Caki2 (cell line): ENCODE measurements around the gene THAP3. TPM values are rescaled to one million over a fixed set of nuclear protein-coding genes. Genes with fewer than 3 reads are reported as not detected.

ENCODE experiments used
- DNase-seq: peaks from one replicate; pipeline ENCODE4 v3.0.0-alpha.2; 2015; ENCODE audit warnings: low read depth
- in situ Hi-C: cut with HindIII; loops from 2 replicates; pipeline ENCODE4 v1.10.0; 2016; ENCODE audit warnings: low sequenced_read_pairs, low pct_unique_long_range_greater_than_20kb, mixed read lengths
- total RNA-seq: library from RNA; depleted of rRNA; stranded (reverse); fragments of >200 nt; shearing (Covaris generic); gene quantifications from 2 replicates; pipeline ENCODE4 v1.2.3, GENCODE V29; 2014; ENCODE audit warnings: low replicate concordance; rRNA removed

Gene THAP3, protein sequence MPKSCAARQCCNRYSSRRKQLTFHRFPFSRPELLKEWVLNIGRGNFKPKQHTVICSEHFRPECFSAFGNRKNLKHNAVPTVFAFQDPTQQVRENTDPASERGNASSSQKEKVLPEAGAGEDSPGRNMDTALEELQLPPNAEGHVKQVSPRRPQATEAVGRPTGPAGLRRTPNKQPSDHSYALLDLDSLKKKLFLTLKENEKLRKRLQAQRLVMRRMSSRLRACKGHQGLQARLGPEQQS
- 32.9 and 44.6 TPM in 2 replicates for total RNA-seq

DNA sequence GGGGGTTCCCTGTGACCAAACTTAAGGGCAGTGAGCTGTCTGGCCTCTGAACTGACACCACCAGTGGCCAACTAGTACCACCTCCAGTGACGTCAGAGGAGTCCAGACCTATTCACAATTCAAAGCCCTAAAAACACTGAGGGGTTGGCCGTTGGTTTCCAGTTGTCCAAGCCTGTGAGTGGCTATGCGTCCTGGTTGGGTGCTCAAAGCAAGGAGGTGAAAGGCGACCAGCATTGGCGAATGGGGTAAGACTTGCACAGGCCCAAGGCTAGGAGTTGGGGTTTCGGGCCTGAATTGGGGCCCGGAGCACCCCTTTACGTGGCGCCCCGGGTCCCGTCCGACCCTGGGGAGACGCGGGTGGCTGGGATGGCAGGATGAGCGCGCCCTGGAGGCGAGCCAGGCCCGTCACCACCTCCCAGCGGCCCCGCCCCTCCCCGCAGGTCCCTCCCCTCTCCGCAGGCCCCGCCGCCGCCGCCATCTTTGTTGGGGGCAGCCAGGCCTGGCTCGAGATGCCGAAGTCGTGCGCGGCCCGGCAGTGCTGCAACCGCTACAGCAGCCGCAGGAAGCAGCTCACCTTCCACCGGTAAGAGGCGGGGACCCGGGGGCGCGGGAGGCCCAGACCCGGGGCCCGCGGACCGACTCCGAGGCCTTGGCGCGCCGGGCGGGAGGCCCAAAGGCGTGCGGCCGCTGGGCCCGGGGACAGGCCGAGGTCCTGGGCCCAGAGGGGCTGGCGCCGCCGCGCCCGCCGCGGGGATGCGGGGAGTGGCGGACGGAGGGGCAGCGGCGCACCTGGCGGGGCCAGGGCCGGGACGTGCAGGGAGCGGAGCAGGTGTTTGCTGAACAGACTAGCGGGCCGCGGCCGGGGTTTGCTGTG is at the start of gene THAP3:
THAP3 (plus strand) TSS at position 159 of the 874 bp plus-strand sequence; CDS start at position 510, 351 bp downstream.
- in situ Hi-C loops, result no loop called here
- peak; percentile 81 for DNase-seq

DNA sequence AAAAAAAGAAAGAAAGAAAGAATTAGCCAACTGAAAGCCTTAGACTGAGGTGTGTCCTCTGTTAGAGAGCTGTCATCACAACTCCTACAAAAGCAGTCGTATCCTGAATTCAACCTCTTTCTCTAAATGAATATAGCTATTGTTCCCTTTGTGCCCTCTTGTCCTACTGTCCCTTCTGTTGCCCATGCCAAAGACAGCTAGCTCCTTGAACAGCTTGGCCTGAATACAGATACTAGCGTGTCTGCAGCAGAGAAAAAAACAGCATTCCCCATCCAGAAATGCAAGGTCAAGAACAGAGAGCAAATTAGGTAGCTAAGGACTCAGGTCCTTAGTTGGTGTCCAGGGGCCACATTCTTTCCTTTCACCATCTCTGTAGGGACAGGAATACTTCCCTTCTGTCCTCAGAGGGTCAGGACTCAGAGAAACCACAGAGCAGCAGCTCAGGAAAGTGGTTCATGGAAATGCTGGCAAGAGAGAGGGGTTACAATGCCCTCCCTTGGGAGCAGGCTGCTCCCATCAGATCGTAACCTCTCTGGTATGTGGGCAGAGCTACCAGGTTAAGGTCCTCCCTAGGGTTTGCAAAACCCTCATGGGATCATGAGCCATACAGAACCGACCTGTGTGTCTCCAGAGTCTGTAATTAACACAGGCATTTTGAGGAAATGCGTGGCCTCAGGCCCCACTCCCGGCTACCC is 46.7 kb upstream of the THAP3 start:
- no peak for DNase-seq
- in situ Hi-C loops, result no loop called here

DNA sequence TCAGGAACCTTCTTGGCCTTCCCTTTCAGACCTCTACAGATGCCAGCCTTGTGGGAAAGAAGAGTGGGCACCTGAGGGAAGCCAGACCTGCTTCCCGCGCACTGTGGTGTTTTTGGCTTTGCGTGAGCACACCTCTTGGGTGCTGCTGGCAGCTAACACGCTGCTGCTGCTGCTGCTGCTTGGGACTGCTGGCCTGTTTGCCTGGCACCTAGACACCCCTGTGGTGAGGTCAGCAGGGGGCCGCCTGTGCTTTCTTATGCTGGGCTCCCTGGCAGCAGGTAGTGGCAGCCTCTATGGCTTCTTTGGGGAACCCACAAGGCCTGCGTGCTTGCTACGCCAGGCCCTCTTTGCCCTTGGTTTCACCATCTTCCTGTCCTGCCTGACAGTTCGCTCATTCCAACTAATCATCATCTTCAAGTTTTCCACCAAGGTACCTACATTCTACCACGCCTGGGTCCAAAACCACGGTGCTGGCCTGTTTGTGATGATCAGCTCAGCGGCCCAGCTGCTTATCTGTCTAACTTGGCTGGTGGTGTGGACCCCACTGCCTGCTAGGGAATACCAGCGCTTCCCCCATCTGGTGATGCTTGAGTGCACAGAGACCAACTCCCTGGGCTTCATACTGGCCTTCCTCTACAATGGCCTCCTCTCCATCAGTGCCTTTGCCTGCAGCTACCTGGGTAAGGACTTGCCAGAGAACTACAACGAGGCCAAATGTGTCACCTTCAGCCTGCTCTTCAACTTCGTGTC is 45.9 kb upstream of the THAP3 start:
- no peak for DNase-seq
- in situ Hi-C loops, result no loop called here

DNA sequence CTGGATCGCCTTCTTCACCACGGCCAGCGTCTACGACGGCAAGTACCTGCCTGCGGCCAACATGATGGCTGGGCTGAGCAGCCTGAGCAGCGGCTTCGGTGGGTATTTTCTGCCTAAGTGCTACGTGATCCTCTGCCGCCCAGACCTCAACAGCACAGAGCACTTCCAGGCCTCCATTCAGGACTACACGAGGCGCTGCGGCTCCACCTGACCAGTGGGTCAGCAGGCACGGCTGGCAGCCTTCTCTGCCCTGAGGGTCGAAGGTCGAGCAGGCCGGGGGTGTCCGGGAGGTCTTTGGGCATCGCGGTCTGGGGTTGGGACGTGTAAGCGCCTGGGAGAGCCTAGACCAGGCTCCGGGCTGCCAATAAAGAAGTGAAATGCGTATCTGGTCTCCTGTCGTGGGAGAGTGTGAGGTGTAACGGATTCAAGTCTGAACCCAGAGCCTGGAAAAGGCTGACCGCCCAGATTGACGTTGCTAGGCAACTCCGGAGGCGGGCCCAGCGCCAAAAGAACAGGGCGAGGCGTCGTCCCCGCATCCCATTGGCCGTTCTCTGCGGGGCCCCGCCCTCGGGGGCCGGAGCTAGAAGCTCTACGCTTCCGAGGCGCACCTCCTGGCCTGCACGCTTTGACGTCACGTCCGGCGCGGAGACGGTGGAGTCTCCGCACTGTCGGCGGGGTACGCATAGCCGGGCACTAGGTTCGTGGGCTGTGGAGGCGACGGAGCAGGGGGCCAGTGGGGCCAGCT is 45.1 kb upstream of the THAP3 start, which contains the start of gene ZBTB48:
ZBTB48 (plus strand) TSS at position 621 of the 745 bp plus-strand sequence. CDS start 616 bp downstream, outside the sequence.
- peak; percentile 93 for DNase-seq
- in situ Hi-C loops, result no loop called here

DNA sequence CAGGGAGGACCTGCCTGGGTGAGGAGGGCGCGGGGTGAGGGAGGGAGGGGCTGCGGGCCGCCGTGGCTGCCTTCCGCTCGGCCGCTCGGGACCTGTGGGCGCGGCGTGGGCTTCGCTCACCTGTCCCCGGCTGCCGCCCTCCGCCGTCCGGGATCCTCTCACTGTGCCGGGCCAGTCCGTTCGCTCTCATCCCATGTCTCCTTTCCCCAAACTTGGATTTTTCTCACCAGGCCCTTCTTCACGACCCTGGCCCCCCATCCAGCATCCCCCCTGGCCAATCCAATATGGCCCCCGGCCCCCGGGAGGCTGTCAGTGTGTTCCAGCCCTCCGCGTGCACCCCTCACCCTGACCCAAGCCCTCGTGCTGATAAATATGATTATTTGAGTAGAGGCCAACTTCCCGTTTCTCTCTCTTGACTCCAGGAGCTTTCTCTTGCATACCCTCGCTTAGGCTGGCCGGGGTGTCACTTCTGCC is 44.5 kb upstream of the THAP3 start:
- in situ Hi-C loops, result no loop called here
- no peak for DNase-seq

DNA sequence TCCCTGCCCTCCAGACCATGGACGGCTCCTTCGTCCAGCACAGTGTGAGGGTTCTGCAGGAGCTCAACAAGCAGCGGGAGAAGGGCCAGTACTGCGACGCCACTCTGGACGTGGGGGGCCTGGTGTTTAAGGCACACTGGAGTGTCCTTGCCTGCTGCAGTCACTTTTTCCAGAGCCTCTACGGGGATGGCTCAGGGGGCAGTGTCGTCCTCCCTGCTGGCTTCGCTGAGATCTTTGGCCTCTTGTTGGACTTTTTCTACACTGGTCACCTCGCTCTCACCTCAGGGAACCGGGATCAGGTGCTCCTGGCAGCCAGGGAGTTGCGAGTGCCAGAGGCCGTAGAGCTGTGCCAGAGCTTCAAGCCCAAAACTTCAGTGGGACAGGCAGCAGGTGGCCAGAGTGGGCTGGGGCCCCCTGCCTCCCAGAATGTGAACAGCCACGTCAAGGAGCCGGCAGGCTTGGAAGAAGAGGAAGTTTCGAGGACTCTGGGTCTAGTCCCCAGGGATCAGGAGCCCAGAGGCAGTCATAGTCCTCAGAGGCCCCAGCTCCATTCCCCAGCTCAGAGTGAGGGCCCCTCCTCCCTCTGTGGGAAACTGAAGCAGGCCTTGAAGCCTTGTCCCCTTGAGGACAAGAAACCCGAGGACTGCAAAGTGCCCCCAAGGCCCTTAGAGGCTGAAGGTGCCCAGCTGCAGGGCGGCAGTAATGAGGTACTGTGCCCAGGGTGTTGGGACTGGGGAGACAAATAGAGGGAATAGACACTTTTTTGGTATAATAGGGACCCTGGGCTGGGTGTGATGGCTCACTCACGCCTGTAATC is 43.9 kb upstream of the THAP3 start:
- in situ Hi-C loops, result no loop called here
- no peak for DNase-seq

DNA sequence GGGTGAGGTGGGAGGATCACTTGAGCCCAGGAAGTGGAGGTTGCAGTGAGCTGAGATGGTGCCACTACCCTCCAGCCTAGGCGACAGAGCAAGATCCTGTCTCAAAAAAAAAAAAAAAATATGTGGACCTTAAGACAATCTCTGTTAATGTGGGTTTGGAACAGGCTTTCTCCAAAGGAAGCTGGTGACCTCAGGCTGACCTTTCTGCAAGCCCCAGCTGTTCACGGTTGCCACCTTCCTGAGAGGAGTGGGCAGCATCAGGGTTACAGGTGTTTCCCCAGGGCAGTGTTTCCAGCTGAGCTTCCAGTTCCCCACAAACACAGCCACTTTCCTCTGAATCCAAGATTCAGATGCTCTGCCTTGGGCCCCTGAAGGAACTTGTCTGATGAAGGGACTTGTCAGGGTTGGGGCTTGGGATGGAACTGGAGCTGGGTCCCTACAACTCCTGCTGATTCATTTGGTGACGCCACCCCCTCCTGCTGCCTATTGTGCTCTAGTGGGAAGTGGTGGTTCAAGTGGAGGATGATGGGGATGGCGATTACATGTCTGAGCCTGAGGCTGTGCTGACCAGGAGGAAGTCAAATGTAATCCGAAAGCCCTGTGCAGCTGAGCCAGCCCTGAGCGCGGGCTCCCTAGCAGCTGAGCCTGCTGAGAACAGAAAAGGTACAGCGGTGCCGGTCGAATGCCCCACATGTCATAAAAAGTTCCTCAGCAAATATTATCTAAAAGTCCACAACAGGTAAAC is 42.9 kb upstream of the THAP3 start:
- in situ Hi-C loops, result no loop called here
- DNase-seq, result no peak

DNA sequence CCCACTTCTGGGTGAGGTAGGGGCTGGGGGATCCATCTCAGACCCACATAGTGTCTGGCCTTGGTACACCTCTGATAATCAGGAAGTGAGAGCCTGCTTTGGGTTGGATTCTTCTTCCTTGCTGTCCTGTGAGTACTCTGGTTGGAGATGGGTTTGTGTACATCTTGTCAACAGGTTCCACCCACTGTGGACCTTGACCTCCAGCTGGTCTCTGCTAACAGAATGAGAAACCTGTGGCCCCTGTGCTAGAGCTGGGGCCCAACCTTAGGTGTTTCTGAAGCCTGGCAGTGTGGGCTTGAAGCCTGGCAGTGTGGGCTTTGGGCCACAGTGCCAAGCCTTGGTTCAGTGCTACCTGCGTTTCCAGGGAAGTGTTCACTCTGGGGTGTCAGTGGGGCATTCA is 42.3 kb upstream of the THAP3 start:
- in situ Hi-C loops, result no loop called here
- no peak for DNase-seq

DNA sequence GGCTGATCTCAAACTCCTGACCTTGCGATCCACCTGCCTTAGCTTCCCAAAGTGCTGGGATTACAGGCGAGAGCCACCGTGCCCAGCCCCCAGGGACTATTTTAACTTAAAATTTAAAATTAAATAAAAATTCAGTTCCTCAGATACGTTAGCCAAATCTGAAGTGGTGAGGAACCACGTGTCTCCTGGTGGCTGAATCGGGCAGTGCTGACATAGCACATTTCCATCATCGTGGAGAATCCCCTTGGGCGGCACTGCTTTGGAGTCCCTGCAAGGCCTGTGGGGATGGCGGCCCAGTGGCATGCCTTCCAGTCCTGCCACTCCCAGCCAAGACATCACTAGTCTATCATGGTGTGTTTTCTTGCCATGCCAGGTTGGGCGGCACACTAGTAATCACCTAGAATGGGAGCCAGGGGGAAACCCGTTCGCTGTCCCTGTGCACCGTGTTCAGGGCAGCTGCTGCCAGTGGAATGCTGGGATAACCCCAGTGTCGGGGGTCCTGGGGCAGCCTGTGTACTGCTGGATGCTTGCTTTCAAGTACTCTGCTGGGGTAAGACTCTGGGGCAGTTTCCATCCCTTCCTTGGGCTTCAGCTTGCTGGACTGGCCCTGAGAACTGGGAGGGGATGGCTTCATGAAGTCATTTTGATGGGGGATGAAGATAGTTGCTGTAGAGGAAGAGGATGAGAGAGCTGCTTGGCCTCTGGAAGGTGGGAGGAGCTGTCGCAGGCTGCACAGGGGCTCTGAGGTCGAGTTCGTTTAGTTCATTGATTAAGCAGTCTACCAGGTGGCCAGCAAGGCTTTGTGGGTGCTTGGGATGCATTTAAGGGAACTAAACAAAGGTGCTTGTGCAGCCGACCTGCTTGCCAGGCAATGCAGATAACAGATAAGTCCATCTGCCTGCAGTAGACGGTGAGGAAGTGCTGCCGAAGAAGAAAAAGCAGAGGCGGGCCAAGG is 40.3 kb upstream of the THAP3 start:
- no peak for DNase-seq
- in situ Hi-C loops, result no loop called here

DNA sequence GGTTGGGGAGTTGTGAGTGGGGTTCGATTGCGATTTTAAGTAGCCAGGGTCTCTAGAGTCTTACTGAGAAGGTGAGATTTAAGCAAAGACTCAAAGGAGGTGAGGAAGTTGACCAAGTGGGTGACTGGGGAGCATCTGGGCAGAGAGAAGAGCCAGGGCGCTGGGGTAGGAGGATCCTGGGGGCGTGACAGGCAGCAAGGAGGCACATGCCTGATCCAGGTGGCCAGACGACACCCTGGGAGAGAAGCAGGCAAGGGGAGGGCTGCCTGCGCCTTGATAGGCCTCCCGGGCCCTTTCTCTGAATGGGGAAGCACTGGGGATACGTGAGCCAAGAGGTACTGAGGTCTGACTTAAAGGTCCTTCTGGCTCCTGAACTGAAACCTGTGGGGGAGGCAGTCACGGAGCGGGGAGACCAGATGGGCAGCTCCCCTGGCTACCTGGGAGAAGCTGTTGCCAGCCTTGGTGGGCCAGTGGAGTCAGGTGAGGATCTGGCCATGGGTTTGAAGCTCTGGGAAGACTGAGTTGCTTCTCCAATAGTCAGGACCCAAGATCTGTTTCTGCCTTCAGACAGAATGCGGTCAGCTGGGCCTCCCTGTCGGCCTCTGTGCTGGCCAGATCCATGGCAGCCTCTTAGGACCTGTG is 39.5 kb upstream of the THAP3 start:
- no peak for DNase-seq
- in situ Hi-C loops, result no loop called here

DNA sequence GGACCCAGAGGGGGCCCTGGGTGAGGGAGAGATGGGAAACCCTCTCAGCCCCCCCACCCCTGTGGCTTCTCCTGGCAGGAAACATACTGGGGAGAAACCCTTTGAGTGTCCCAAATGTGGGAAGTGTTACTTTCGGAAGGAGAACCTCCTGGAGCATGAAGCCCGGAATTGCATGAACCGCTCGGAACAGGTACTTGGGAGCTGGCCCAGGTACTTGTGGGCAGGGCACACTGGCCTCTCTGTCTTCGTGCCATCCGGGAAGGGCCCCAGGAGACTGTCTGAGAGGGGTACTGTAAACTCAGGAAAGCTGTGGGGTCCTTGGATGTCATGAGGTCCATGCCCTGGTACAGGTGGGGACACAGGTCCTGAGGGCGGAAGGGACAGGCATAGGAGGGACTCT is 38.8 kb upstream of the THAP3 start:
- DNase-seq, result no peak
- in situ Hi-C loops, result no loop called here

DNA sequence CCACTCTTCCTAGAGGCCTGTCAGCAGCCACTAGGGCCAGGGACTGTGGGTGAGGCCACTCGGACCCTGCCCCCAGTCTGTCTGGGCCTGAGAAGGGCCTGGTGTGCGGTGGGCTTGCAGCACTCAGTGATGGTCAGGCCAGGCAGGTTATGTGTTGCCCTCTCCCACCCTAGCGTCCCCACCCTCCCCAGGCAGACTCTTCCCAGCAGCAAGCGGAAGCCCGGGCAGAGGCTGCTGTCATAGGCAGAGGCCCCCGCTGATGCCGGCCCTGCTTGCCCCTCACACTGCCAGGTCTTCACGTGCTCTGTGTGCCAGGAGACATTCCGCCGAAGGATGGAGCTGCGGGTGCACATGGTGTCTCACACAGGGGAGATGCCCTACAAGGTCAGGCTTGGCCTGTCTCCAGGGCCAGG is 38.3 kb upstream of the THAP3 start:
- no peak for DNase-seq
- in situ Hi-C loops, result no loop called here

DNA sequence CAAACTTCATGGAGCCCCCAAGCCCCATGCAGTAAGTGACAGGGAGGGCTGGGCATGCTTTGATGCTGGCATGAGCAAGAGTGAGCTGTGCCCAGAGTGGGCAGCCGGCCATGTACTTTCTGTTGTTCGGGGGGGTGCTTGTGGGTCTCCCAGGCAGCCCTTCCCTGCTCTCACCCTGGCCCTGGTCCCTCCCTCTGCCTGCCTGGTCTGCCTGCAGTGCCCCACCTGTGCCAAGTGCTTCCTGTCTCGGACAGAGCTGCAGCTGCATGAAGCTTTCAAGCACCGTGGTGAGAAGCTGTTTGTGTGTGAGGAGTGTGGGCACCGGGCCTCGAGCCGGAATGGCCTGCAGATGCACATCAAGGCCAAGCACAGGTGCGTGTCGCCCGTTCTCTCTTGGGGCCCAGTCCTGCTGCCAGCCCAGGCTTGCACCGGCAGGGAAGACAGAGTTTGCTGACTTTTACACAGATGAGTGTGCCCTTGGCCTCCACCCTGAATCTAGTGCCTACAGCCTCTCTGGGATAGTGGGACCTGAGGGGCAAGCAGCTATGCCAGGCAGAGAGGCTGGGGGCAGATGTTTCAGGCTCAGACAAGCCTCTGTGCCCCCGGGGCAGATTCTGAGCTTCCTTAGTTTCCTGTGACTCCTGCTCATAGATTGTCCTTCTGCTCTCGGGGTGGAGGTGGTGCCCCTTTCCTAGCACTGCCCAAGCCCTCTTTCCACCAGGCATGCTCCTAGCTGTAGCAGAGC is 37.2 kb upstream of the THAP3 start:
- no peak for DNase-seq
- in situ Hi-C loops, result no loop called here
